ENCODE measurements around the gene PFDN4. TPM values are rescaled to one million over a fixed set of nuclear protein-coding genes. Genes with fewer than 3 reads are reported as not detected.

PFDN4 gene
- polyA plus RNA-seq, 1 donor from 2014 or later: 512 TPM

DNA sequence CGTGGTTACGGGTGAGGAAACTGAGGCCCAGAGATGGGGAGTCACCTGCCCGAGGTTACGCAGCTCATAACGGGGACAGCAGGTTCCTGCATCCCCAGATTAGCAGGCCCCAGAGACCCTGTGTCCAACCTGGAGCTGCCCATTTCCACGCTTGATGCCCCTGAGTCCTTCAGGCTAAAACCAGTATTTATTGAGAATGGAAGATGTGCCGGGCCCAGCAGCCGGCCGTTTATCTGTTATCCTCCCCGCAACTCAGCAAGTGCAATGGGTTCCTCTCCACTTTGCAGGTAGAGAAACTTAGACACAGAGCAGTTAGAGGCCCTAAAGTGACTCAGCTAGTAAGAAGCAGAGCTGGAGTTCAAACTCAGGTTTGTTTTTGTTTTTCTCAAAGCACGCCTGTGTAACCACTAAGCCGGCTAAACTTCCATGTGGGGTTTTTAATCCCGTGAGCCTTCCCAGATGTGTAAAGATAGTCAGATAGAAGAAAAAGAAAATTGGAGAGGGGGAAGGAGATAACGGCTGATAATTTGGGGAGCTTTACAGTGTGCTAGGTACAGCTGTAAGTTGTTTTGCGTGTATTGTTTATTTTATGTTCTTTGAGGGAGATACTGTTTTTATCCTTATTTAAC lies 775 bp downstream of the PFDN4 start:
- Histone ChIP-seq H3K9me3 (ENCODE audit: low read length) (no peaks in the 10 kb centered on the region), H3K36me3 (ENCODE audit: insufficient read depth, low read length) (no peaks in the 10 kb centered on the region), H3K9ac (ENCODE audit: low read length) (peak overlapping the region; percentile 94), H3K27ac (ENCODE audit: low read length) (peak overlapping the region; percentile 91), H3K4me3 (ENCODE audit: low read length) (peak overlapping the region; percentile 94), H3F3A (ENCODE audit: insufficient read depth, low read length, poor library complexity, severe bottlenecking) (no peaks in the 10 kb centered on the region), H3K79me2 (replicated peaks; ENCODE audit: insufficient read depth, low read length) (peaks cover 30% of the 10 kb centered on the region), H3K27me3 (ENCODE audit: insufficient read depth, low read depth, low read length) (no peaks in the 10 kb centered on the region), H4K20me1 (ENCODE audit: insufficient read depth) (no peaks in the 10 kb centered on the region), H3K9me2 (ENCODE audit: insufficient read depth, low read length) (no peaks in the 10 kb centered on the region), H3K4me2 (ENCODE audit: low read length) (peak overlapping the region; percentile 98), H2AFZ (ENCODE audit: low read depth, low read length) (peak overlapping the region; percentile 89)
- TF ChIP-seq EP300 (conservative IDR thresholded peaks at IDR 0.05; ENCODE audit: poor library complexity, severe bottlenecking): no peak
- TF ChIP-seq CTCF (IDR thresholded peaks at IDR 0.05; ENCODE audit: poor library complexity, severe bottlenecking): no peak
- no peak for TF ChIP-seq MXI1 (conservative IDR thresholded peaks at IDR 0.05; ENCODE audit: poor library complexity, severe bottlenecking)
- TF ChIP-seq RAD21 (conservative IDR thresholded peaks at IDR 0.05): no peak
- TF ChIP-seq TAF1 (IDR thresholded peaks at IDR 0.05; ENCODE audit: low read depth): no peak
- no peak for TF ChIP-seq EZH2 (IDR thresholded peaks at IDR 0.05; ENCODE audit: borderline replicate concordance, insufficient read depth, low read length, poor library complexity, severe bottlenecking)
- no peak for TF ChIP-seq SMC3 (conservative IDR thresholded peaks at IDR 0.05; ENCODE audit: poor library complexity)
- TF ChIP-seq POLR2AphosphoS5 (IDR thresholded peaks at IDR 0.05): no peak
- TF ChIP-seq REST (IDR thresholded peaks at IDR 0.05; ENCODE audit: borderline replicate concordance): no peak

GRCh38 chr20:54209216-54209813 lies 1.4 kb downstream of the PFDN4 start:
- no peak overlapping the region for H3K27ac ChIP-seq (ENCODE audit: low read length)
- no peaks in the 10 kb centered on the region for H3K27me3 ChIP-seq (ENCODE audit: insufficient read depth, low read depth, low read length)
- no peaks in the 10 kb centered on the region for H4K20me1 ChIP-seq (ENCODE audit: insufficient read depth)
- H3F3A ChIP-seq (ENCODE audit: insufficient read depth, low read length, poor library complexity, severe bottlenecking): no peaks in the 10 kb centered on the region
- TF ChIP-seq SMC3 (conservative IDR thresholded peaks at IDR 0.05; ENCODE audit: poor library complexity): no peak
- TF ChIP-seq EP300 (conservative IDR thresholded peaks at IDR 0.05; ENCODE audit: poor library complexity, severe bottlenecking): no peak
- TF ChIP-seq REST (IDR thresholded peaks at IDR 0.05; ENCODE audit: borderline replicate concordance): no peak
- TF ChIP-seq TAF1 (IDR thresholded peaks at IDR 0.05; ENCODE audit: low read depth): no peak
- TF ChIP-seq EZH2 (IDR thresholded peaks at IDR 0.05; ENCODE audit: borderline replicate concordance, insufficient read depth, low read length, poor library complexity, severe bottlenecking): no peak
- TF ChIP-seq RAD21 (conservative IDR thresholded peaks at IDR 0.05): no peak
- no peak for TF ChIP-seq CTCF (IDR thresholded peaks at IDR 0.05; ENCODE audit: poor library complexity, severe bottlenecking)
- TF ChIP-seq POLR2AphosphoS5 (IDR thresholded peaks at IDR 0.05): no peak
- no peak for TF ChIP-seq MXI1 (conservative IDR thresholded peaks at IDR 0.05; ENCODE audit: poor library complexity, severe bottlenecking)
- no peaks in the 10 kb centered on the region for H3K36me3 ChIP-seq (ENCODE audit: insufficient read depth, low read length)
- peak overlapping the region; percentile 98 for H3K4me2 ChIP-seq (ENCODE audit: low read length)
- no peak overlapping the region for H2AFZ ChIP-seq (ENCODE audit: low read depth, low read length)
- peak overlapping the region; percentile 94 for H3K4me3 ChIP-seq (ENCODE audit: low read length)
- H3K9ac ChIP-seq (ENCODE audit: low read length): peak overlapping the region; percentile 94
- no peaks in the 10 kb centered on the region for H3K9me2 ChIP-seq (ENCODE audit: insufficient read depth, low read length)
- peaks cover 30% of the 10 kb centered on the region for H3K79me2 ChIP-seq (replicated peaks; ENCODE audit: insufficient read depth, low read length)
- H3K9me3 ChIP-seq (ENCODE audit: low read length): no peaks in the 10 kb centered on the region

All from neural cell (in vitro differentiated cells).